ENCODE results near the gene KCNK2. TPM values are rescaled to one million over a fixed set of nuclear protein-coding genes. Genes with fewer than 3 reads are reported as not detected.

The KCNK2 gene, protein sequence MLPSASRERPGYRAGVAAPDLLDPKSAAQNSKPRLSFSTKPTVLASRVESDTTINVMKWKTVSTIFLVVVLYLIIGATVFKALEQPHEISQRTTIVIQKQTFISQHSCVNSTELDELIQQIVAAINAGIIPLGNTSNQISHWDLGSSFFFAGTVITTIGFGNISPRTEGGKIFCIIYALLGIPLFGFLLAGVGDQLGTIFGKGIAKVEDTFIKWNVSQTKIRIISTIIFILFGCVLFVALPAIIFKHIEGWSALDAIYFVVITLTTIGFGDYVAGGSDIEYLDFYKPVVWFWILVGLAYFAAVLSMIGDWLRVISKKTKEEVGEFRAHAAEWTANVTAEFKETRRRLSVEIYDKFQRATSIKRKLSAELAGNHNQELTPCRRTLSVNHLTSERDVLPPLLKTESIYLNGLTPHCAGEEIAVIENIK
- total RNA-seq: 4.8 and 5.0 TPM in 2 replicates
- long read RNA-seq, partial matches to known transcripts: 0 of 1 reads
- long read RNA-seq, other reads (novel, unspliced or antisense): 1 of 1 reads

DNA sequence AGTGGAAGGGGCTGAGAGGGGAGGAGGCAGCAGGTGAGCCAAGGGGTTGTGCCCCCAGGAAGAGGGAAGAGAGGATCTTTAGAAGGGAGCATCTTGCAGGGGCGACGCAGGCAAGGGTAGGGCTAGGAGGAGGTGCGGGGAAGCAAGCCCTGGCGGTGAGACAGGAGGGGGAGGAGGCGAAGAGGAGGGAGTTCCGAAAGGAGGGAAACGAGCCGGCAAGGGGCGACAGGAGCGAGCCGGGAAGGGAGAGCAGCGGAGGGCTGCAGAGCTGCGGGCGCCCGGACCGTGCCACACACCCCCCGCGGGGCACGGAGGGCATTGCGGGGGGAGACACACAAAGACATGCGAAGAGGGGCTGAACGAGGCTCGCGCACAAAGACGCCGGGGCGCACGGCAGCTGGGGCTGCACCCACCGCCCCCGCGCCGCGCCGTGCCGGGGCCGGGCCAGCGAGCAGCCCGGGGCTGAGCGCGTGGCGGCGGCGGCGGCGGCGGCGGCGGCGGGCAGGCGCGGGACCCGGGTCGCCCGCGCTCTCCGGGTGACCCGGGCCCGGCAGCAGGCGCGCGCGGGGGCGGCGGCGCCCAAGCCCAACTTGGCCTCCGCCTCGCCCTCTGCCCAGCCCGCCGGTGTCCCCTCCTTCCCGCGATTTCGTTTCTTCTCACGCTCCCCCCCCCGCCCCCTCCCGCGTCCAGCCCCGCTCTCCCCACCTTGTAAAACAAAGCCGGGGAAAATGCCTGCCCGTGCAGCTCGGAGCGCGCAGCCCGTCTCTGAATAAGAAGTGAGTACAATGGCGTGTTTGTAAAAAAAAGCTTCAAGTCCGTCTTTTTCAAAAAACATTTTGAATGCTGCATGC lies at the start of gene KCNK2:
KCNK2 (plus strand) TSS at position 206 of the 851 bp plus-strand sequence. CDS start 649 bp downstream, outside the sequence.
- H3K4me3 Mint-ChIP-seq: peak within 1 kb of the TSS; percentile 96
- peak; percentile 42 for DNase-seq (ENCODE audit: low read depth, low spot score)
- H3K4me1 Mint-ChIP-seq: peaks cover 6% of the 10 kb centered on the region
- H3K27me3 Mint-ChIP-seq (ENCODE audit: low read depth): peaks cover 70% of the 10 kb centered on the region
- H3K36me3 Mint-ChIP-seq (ENCODE audit: low read depth): no peaks in the 10 kb centered on the region
- H3K27ac Mint-ChIP-seq (ENCODE audit: unreplicated experiment): peak within 1 kb of the TSS; percentile 69
- no peaks in the 10 kb centered on the region for H3K9me3 Mint-ChIP-seq
- TF ChIP-seq, protein P1, sequence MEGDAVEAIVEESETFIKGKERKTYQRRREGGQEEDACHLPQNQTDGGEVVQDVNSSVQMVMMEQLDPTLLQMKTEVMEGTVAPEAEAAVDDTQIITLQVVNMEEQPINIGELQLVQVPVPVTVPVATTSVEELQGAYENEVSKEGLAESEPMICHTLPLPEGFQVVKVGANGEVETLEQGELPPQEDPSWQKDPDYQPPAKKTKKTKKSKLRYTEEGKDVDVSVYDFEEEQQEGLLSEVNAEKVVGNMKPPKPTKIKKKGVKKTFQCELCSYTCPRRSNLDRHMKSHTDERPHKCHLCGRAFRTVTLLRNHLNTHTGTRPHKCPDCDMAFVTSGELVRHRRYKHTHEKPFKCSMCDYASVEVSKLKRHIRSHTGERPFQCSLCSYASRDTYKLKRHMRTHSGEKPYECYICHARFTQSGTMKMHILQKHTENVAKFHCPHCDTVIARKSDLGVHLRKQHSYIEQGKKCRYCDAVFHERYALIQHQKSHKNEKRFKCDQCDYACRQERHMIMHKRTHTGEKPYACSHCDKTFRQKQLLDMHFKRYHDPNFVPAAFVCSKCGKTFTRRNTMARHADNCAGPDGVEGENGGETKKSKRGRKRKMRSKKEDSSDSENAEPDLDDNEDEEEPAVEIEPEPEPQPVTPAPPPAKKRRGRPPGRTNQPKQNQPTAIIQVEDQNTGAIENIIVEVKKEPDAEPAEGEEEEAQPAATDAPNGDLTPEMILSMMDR (conservative IDR thresholded peaks at IDR 0.05): no peak

DNA sequence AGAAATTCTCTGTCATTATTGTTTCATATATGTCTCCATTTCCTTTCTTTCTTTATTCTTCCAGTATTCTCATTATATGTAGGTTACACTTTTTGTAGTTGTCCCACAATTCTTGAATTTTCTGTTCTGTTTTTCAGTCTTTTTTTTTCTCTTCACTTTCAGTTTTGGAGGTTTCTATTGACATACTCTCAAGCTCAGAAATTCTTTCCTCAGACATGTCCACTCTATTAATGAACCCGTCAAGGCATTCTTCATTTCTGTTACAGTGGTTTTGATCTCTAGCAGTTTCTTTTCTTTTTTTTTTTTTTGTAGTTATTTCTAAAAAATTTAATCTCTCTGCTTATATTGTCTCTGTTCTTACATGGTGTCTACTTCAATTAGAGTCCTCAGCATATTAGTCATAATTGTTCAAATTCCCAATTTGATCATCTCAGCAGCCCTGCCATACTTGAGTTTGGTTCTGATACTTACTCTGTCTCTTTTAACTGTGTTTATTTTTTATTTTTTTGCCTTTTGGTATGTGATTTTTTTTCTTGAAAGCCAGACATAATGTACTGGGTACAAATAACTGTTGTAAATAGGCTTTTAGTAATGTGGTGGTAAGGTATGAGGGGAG lies 49.5 kb upstream of the KCNK2 start:
- H3K4me1 Mint-ChIP-seq: no peaks in the 10 kb centered on the region
- no peak for DNase-seq (ENCODE audit: low read depth, low spot score)
- TF ChIP-seq, protein P1 (conservative IDR thresholded peaks at IDR 0.05): no peak
- no peaks in the 10 kb centered on the region for H3K36me3 Mint-ChIP-seq (ENCODE audit: low read depth)
- peaks cover 16% of the 10 kb centered on the region for H3K27me3 Mint-ChIP-seq (ENCODE audit: low read depth)
- no peaks in the 10 kb centered on the region for H3K9me3 Mint-ChIP-seq
- no peak overlapping the region for H3K27ac Mint-ChIP-seq (ENCODE audit: unreplicated experiment)
- H3K4me3 Mint-ChIP-seq: no peak overlapping the region

DNA sequence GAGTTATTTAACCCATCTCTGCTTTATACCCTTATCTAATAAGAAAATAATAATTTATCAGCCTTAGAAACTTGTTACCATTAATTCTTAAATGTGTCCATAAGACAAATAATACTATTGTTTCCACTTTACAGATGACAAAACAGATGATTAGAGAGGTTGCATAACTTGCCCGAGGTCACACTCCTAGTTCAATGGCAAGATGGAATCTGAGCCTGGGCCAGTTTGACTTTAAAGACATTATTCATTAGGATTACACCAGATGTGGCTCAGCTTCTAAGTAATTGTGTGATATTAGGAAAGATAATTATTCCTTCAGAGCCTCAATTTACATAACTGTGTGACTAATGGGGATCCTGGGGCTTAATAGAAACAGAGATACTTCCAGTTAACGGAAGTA lies 42.3 kb upstream of the KCNK2 start:
- no peak overlapping the region for H3K27ac Mint-ChIP-seq (ENCODE audit: unreplicated experiment)
- no peaks in the 10 kb centered on the region for H3K4me1 Mint-ChIP-seq
- H3K27me3 Mint-ChIP-seq (ENCODE audit: low read depth): peaks cover 6% of the 10 kb centered on the region
- H3K9me3 Mint-ChIP-seq: peaks cover 5% of the 10 kb centered on the region
- DNase-seq (ENCODE audit: low read depth, low spot score): no peak
- TF ChIP-seq, protein P1 (conservative IDR thresholded peaks at IDR 0.05): no peak
- H3K4me3 Mint-ChIP-seq: no peak overlapping the region
- H3K36me3 Mint-ChIP-seq (ENCODE audit: low read depth): no peaks in the 10 kb centered on the region

DNA sequence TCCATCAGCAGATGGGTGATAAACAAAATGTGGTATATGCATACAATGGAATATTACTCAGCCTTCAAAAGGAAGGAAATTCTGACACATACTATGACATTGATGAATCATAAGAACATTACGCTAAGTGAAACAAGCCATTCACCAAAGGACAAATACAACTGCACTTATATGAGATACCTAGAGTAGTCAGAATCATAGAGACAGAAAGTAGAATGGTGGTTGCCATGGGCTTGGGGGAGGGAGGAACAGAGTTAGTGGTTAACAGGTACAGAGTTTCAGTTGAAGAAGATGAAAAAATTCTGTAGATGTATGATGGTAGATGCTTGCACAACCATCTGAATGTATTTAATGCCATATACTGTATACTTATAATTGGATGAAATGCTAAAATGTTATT lies 39.1 kb upstream of the KCNK2 start:
- H3K9me3 Mint-ChIP-seq: peaks cover 5% of the 10 kb centered on the region
- H3K4me1 Mint-ChIP-seq: no peaks in the 10 kb centered on the region
- DNase-seq (ENCODE audit: low read depth, low spot score): no peak
- TF ChIP-seq, protein P1 (conservative IDR thresholded peaks at IDR 0.05): no peak
- H3K36me3 Mint-ChIP-seq (ENCODE audit: low read depth): no peaks in the 10 kb centered on the region
- H3K27ac Mint-ChIP-seq (ENCODE audit: unreplicated experiment): no peak overlapping the region
- H3K27me3 Mint-ChIP-seq (ENCODE audit: low read depth): no peaks in the 10 kb centered on the region
- H3K4me3 Mint-ChIP-seq: no peak overlapping the region

DNA sequence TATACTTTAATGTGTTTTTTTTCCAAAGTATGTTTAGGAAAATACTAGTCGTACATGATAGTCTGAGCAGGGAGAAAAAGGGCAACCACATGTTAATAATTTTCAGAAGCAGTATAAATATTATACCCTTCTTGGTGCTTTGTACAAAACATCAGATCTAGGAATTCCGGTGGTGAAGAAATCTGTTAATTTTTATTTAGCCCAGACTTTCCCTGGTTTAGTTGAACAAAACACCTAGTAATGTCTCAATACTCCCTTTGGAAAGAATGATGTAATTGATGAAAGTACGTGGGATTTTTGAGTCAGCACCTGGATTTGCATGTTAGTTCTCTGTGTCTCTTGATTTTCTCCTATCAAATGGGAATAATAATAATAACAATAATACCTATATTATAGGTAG lies 38.4 kb upstream of the KCNK2 start:
- H3K9me3 Mint-ChIP-seq: peaks cover 5% of the 10 kb centered on the region
- DNase-seq (ENCODE audit: low read depth, low spot score): no peak
- H3K36me3 Mint-ChIP-seq (ENCODE audit: low read depth): no peaks in the 10 kb centered on the region
- TF ChIP-seq, protein P1 (conservative IDR thresholded peaks at IDR 0.05): no peak
- H3K27ac Mint-ChIP-seq (ENCODE audit: unreplicated experiment): no peak overlapping the region
- no peak overlapping the region for H3K4me3 Mint-ChIP-seq
- H3K4me1 Mint-ChIP-seq: no peaks in the 10 kb centered on the region
- H3K27me3 Mint-ChIP-seq (ENCODE audit: low read depth): no peaks in the 10 kb centered on the region

Data from neural crest cell (in vitro differentiated cells).